Gastroesophageal sphincter (tissue), 4 donors: Measurements from ENCODE around the gene SRRM5. TPM values are rescaled to one million over a fixed set of nuclear protein-coding genes. Genes with fewer than 3 reads are reported as not detected.

Experiments used
- ATAC-seq: fragments of 150-250 bp; one replicate; pipeline ENCODE4 v1.9.1; 2016; ENCODE audit warnings: mild to moderate bottlenecking, moderate library complexity
- H3K27ac ChIP-seq, 4 donors: fragments of 200-600 bp; sonication (generic) in 3 of 4; 1 replicate in 3 of 4; 2 replicates in 1 of 4; pipeline ENCODE4 v1.5.1; 2016 to 2019
- H3K27me3 ChIP-seq: fragments of 200-600 bp; sonication (generic); one replicate; pipeline ENCODE4 v1.5.1; 2019
- H3K36me3 ChIP-seq, 2 donors: fragments of 200-600 bp; sonication (generic); one replicate each; pipeline ENCODE4 v1.5.1; 2019; ENCODE audit warnings: control low read depth in 1 of 2
- H3K4me1 ChIP-seq, 3 donors: fragments of 200-600 bp; sonication (generic); 1 replicate in 2 of 3; 2 replicates in 1 of 3; pipeline ENCODE4 v1.5.1; 2016 to 2019; ENCODE audit warnings: control low read depth in 2 of 3
- H3K4me3 ChIP-seq, 2 donors: fragments of 200-600 bp; sonication (generic); one replicate each; pipeline ENCODE4 v1.5.1; 2019; ENCODE audit warnings: mild to moderate bottlenecking in 1 of 2, moderate library complexity in 1 of 2
- H3K9me3 ChIP-seq, 3 donors: fragments of 200-600 bp; sonication (generic); one replicate each; pipeline ENCODE4 v1.5.1; 2017 to 2019; ENCODE audit warnings: control low read depth in 2 of 3
- CTCF ChIP-seq, 4 experiments: fragments of 200-600 bp in 2 of 4; fragments of 450-650 bp in 2 of 4; sonication (generic) in 1 of 4; IDR thresholded peaks; one replicate each; pipeline ENCODE4 v1.5.1; 2017 to 2019; ENCODE audit warnings: antibody characterized with exemption in 4 of 4, mild to moderate bottlenecking in 2 of 4, moderate library complexity in 2 of 4
- EP300 ChIP-seq: sonication (generic); formaldehyde crosslinking; IDR thresholded peaks from one replicate; pipeline ENCODE4 v1.6.1; 2017; ENCODE audit warnings: antibody characterized with exemption, mild to moderate bottlenecking
- POLR2A ChIP-seq, 2 donors: fragments of 450-650 bp; IDR thresholded peaks; one replicate each; pipeline ENCODE4 v1.6.1; 2017; ENCODE audit warnings: antibody characterized with exemption in 2 of 2, mild to moderate bottlenecking in 2 of 2, moderate library complexity in 1 of 2
- POLR2AphosphoS5 ChIP-seq: sonication (generic); formaldehyde crosslinking; IDR thresholded peaks from one replicate; pipeline ENCODE4 v1.6.1; 2017; ENCODE audit warnings: antibody characterized with exemption
- WGBS, 2 donors: methylation state at CpG; one replicate each; pipeline ENCODE4 v1.1.5; 2018; ENCODE audit warnings: low coverage in 1 of 2; 5-methylcytosine and 5-hydroxymethylcytosine counted together
- total RNA-seq, 4 donors: library from RNA; depleted of rRNA; stranded (reverse); fragments of >200 nt; gene quantifications; one replicate each; pipeline ENCODE4 v1.1.0, GENCODE V29; 2016

Gene SRRM5
- total RNA-seq, 4 donors from 2014 or later: 0.13 TPM; not detected in 3

- H3K4me3 ChIP-seq: peak overlapping the region; percentile 45 to 63
- TF ChIP-seq EP300 (no peak), CTCF (IDR thresholded peaks at IDR 0.05) (peak in 3 of 4 experiments; percentile 45 to 65 (median 53)), POLR2AphosphoS5 (no peak), POLR2A (IDR thresholded peaks at IDR 0.05) (no peak)
- ATAC-seq: no peak
- 2% methylated on average over 9 of the region's 64 CpGs; no CpG with 5 or more reads in 1 of the 2 donors for WGBS, 2 donors
- peaks cover 0 to 62% of the 10 kb centered on the region in 2 donors for H3K36me3 ChIP-seq
- H3K9me3 ChIP-seq: no peaks in the 10 kb centered on the region
- H3K27me3 ChIP-seq: no peaks in the 10 kb centered on the region
- H3K27ac ChIP-seq: peak overlapping the region; percentile 62 to 97 (median 87)
- peaks cover 5 to 52% (median 29%) of the 10 kb centered on the region in 3 donors for H3K4me1 ChIP-seq
Measured at GRCh38 chr19:43594710-43595604, 16.9 kb upstream of the SRRM5 start.

- TF ChIP-seq POLR2A (IDR thresholded peaks at IDR 0.05) (no peak), CTCF (IDR thresholded peaks at IDR 0.05) (peak in 1 of 4 experiments; percentile 10)
- Histone ChIP-seq H3K27ac (peak overlapping the region; percentile 62 to 97 (median 87)), H3K36me3 (peaks cover 0 to 62% of the 10 kb centered on the region in 2 donors), H3K4me1 (peaks cover 5 to 52% (median 29%) of the 10 kb centered on the region in 3 donors), H3K4me3 (peak overlapping the region; percentile 45 to 63), H3K9me3 (no peaks in the 10 kb centered on the region), H3K27me3 (no peaks in the 10 kb centered on the region)
- peak; percentile 19 for ATAC-seq
- 0 to 2% methylated on average over 2 to 8 of the region's 18 CpGs for WGBS, 2 donors
Measured at GRCh38 chr19:43595605-43595998, 16.3 kb upstream of the SRRM5 start.

- ATAC-seq: peak; percentile 97
- WGBS, 2 donors: 0 to 3% methylated on average over 5 to 11 of the region's 60 CpGs
- TF ChIP-seq POLR2AphosphoS5: peak; percentile 93
- peak; percentile 67 to 68 for TF ChIP-seq POLR2A (IDR thresholded peaks at IDR 0.05)
- TF ChIP-seq EP300: no peak
- peak in 3 of 4 experiments; percentile 10 to 27 (median 11) for TF ChIP-seq CTCF (IDR thresholded peaks at IDR 0.05)
- H3K4me1 ChIP-seq: peaks cover 5 to 52% (median 29%) of the 10 kb centered on the region in 3 donors
- peak within 1 kb of the TSS; percentile 56 to 63 for H3K4me3 ChIP-seq
- H3K27ac ChIP-seq: peak within 1 kb of the TSS; percentile 79 to 98 (median 94)
- no peaks in the 10 kb centered on the region for H3K9me3 ChIP-seq
- no peaks in the 10 kb centered on the region for H3K27me3 ChIP-seq
- H3K36me3 ChIP-seq: peaks cover 0 to 62% of the 10 kb centered on the region in 2 donors
Measured at GRCh38 chr19:43595999-43596841, 15.7 kb upstream of the SRRM5 start, which contains the start of the genes IRGQ and ZNF576. Gene IRGQ, minus strand, starts transcription at chr19:43596134. Its CDS starts 796 bp downstream, at chr19:43595338. Gene ZNF576, plus strand, starts transcription at chr19:43596595. Its CDS starts 514 bp downstream, at chr19:43597109.

- Histone ChIP-seq H3K36me3 (peaks cover 0 to 62% of the 10 kb centered on the region in 2 donors), H3K4me1 (peaks cover 5 to 52% (median 29%) of the 10 kb centered on the region in 3 donors), H3K27me3 (no peaks in the 10 kb centered on the region), H3K27ac (peak overlapping the region; percentile 79 to 98 (median 94)), H3K4me3 (peak overlapping the region; percentile 56 to 63), H3K9me3 (no peaks in the 10 kb centered on the region)
- no peak for ATAC-seq
- TF ChIP-seq CTCF (IDR thresholded peaks at IDR 0.05) (no peak), EP300 (no peak), POLR2AphosphoS5 (no peak), POLR2A (IDR thresholded peaks at IDR 0.05) (no peak)
- WGBS, 2 donors: 0 to 20% methylated on average over 1 to 6 of the region's 7 CpGs
Measured at GRCh38 chr19:43596842-43597461, 14.9 kb upstream of the SRRM5 start.
